H9 (cell line): ENCODE results near the gene SELENOI. TPM values are rescaled to one million over a fixed set of nuclear protein-coding genes. Genes with fewer than 3 reads are reported as not detected.

Experiments used
- DNase-seq: peaks from one replicate; pipeline ENCODE4 v3.0.0-alpha.2; 2017
- H2AFZ ChIP-seq: one replicate; pipeline ENCODE4 v1.6.1; 2013; ENCODE audit warnings: mild to moderate bottlenecking, low read length, control low read depth, moderate library complexity
- H2AK5ac ChIP-seq: 2 replicates; pipeline ENCODE4 v1.6.1; 2013; ENCODE audit warnings: low read length, control low read depth, mixed read lengths; ENCODE audit not compliant: insufficient read length
- H2BK120ac ChIP-seq: one replicate; pipeline ENCODE4 v1.6.1; 2013; ENCODE audit warnings: low read depth, mild to moderate bottlenecking, low read length, control low read depth, inconsistent platforms; ENCODE audit not compliant: poor library complexity, severe bottlenecking
- H2BK12ac ChIP-seq: 2 replicates; pipeline ENCODE4 v1.6.1; 2013; ENCODE audit warnings: low read length, control low read depth, mixed read lengths, low read depth; ENCODE audit not compliant: insufficient read length
- H2BK15ac ChIP-seq: 2 replicates; pipeline ENCODE4 v1.6.1; 2013; ENCODE audit warnings: low read depth, low read length, control low read depth
- H2BK20ac ChIP-seq: one replicate; pipeline ENCODE4 v1.6.1; 2013; ENCODE audit warnings: low read depth, mild to moderate bottlenecking, low read length, control low read depth, inconsistent platforms; ENCODE audit not compliant: poor library complexity, severe bottlenecking
- H2BK5ac ChIP-seq: 2 replicates; pipeline ENCODE4 v1.6.1; 2013; ENCODE audit warnings: low read length, control low read depth, mixed read lengths; ENCODE audit not compliant: insufficient read length
- H3K14ac ChIP-seq: 2 replicates; pipeline ENCODE4 v1.6.1; 2013; ENCODE audit warnings: low read length, control low read depth; ENCODE audit not compliant: insufficient read depth
- H3K18ac ChIP-seq: 2 replicates; pipeline ENCODE4 v1.6.1; 2013; ENCODE audit warnings: low read depth, mild to moderate bottlenecking, mixed read lengths, low read length, control low read depth; ENCODE audit not compliant: insufficient read length
- H3K23ac ChIP-seq: 2 replicates; pipeline ENCODE4 v1.6.1; 2013; ENCODE audit warnings: low read length, control low read depth, mixed read lengths, low read depth; ENCODE audit not compliant: insufficient read length
- H3K23me2 ChIP-seq: 2 replicates; pipeline ENCODE4 v1.6.1; 2013; ENCODE audit warnings: low read depth, mild to moderate bottlenecking, mixed read lengths, low read length, control low read depth; ENCODE audit not compliant: insufficient read length, poor library complexity, severe bottlenecking
- H3K27ac ChIP-seq: 2 replicates; pipeline ENCODE4 v1.5.1; 2013; ENCODE audit warnings: low read length, control low read depth, mixed read lengths, low read depth; ENCODE audit not compliant: insufficient read length
- H3K27me3 ChIP-seq: 2 replicates; pipeline ENCODE4 v1.6.1; 2013; ENCODE audit warnings: low read length, control low read depth, inconsistent platforms; ENCODE audit not compliant: insufficient read depth
- H3K4ac ChIP-seq: 2 replicates; pipeline ENCODE4 v1.6.1; 2013; ENCODE audit warnings: low read depth, mild to moderate bottlenecking, control low read depth, inconsistent platforms, low read length, moderate library complexity
- H3K4me1 ChIP-seq: 2 replicates; pipeline ENCODE4 v1.6.1; 2013; ENCODE audit warnings: low read length, control low read depth, inconsistent platforms; ENCODE audit not compliant: insufficient read depth
- H3K4me2 ChIP-seq: 2 replicates; pipeline ENCODE4 v1.6.1; 2013; ENCODE audit warnings: low read length, control low read depth, mixed read lengths; ENCODE audit not compliant: insufficient read length, insufficient read depth
- H3K56ac ChIP-seq: 2 replicates; pipeline ENCODE4 v1.6.1; 2013; ENCODE audit warnings: low read depth, mild to moderate bottlenecking, mixed read lengths, low read length, control low read depth; ENCODE audit not compliant: insufficient read length
- H3K79me1 ChIP-seq: 2 replicates; pipeline ENCODE4 v1.6.1; 2013; ENCODE audit warnings: low read depth, mild to moderate bottlenecking, moderate library complexity, low read length, control low read depth, inconsistent platforms; ENCODE audit not compliant: insufficient read depth, poor library complexity, severe bottlenecking
- H3K79me2 ChIP-seq: 2 replicates; pipeline ENCODE4 v1.6.1; 2013; ENCODE audit warnings: low read length, control low read depth, inconsistent platforms; ENCODE audit not compliant: insufficient read depth
- H3K9ac ChIP-seq: 2 replicates; pipeline ENCODE4 v1.6.1; 2013; ENCODE audit warnings: low read length, control low read depth, mixed read lengths; ENCODE audit not compliant: insufficient read length; ENCODE audit errors: extremely low read depth
- H3K9me3 ChIP-seq: one replicate; pipeline ENCODE4 v1.6.1; 2013; ENCODE audit warnings: low read depth, low read length, inconsistent platforms; ENCODE audit not compliant: control insufficient read depth
- H3T11ph ChIP-seq: one replicate; pipeline ENCODE4 v1.6.1; 2013; ENCODE audit warnings: mild to moderate bottlenecking, low read length, control low read depth, inconsistent platforms
- H4K20me1 ChIP-seq: one replicate; pipeline ENCODE4 v1.6.1; 2013; ENCODE audit not compliant: control insufficient read depth, insufficient read length, insufficient read depth
- H4K5ac ChIP-seq: 2 replicates; pipeline ENCODE4 v1.6.1; 2013; ENCODE audit warnings: low read depth, mild to moderate bottlenecking, mixed read lengths, low read length, control low read depth; ENCODE audit not compliant: insufficient read length
- H4K8ac ChIP-seq: replicated peaks from 2 replicates; pipeline ENCODE4 v1.6.1; 2013; ENCODE audit warnings: low read length, control low read depth, mixed read lengths, low read depth; ENCODE audit not compliant: insufficient read length
- H4K91ac ChIP-seq: 2 replicates; pipeline ENCODE4 v1.6.1; 2013; ENCODE audit warnings: low read depth, mild to moderate bottlenecking, moderate library complexity, mixed read lengths, low read length, control low read depth; ENCODE audit not compliant: insufficient read length
- H3K27ac Mint-ChIP-seq, 3 experiments: 2 replicates in 2 of 3; 3 replicates in 1 of 3; pipeline ENCODE4 v1.8.0; 2020 to 2021; ENCODE audit warnings: mixed read lengths in 3 of 3, mild to moderate bottlenecking in 1 of 3, moderate library complexity in 1 of 3
- H3K27me3 Mint-ChIP-seq: 2 replicates; pipeline ENCODE4 v1.8.0; 2021; ENCODE audit warnings: low read depth, mild to moderate bottlenecking, moderate library complexity, mixed read lengths
- H3K36me3 Mint-ChIP-seq, 3 experiments: 2 replicates in 2 of 3; 3 replicates in 1 of 3; pipeline ENCODE4 v1.8.0; 2020 to 2021; ENCODE audit warnings: low read depth in 3 of 3, mixed read lengths in 3 of 3; ENCODE audit not compliant: insufficient read depth in 1 of 3
- H3K4me1 Mint-ChIP-seq, 2 experiments: 2 replicates each; pipeline ENCODE4 v1.8.0; 2020; ENCODE audit warnings: mixed read lengths in 2 of 2
- H3K4me3 Mint-ChIP-seq, 2 experiments: 2 replicates in 1 of 2; 3 replicates in 1 of 2; pipeline ENCODE4 v1.8.0; 2020 to 2021; ENCODE audit warnings: mild to moderate bottlenecking in 2 of 2, mixed read lengths in 2 of 2, moderate library complexity in 1 of 2
- H3K9me3 Mint-ChIP-seq, 2 experiments: 2 replicates in 1 of 2; 3 replicates in 1 of 2; pipeline ENCODE4 v1.8.0; 2020; ENCODE audit warnings: mild to moderate bottlenecking in 2 of 2, mixed read lengths in 2 of 2, moderate library complexity in 1 of 2
- WGBS: extraction: QIAGEN DNeasy Blood & Tissue Kit; methylation state at CpG from one replicate; pipeline ENCODE4 v1.1.7; 2013; ENCODE audit warnings: missing lambda C conversion rate, low lambda C conversion rate, mixed read lengths; ENCODE audit not compliant: insufficient read length; ENCODE audit errors: extremely low coverage; 5-methylcytosine and 5-hydroxymethylcytosine counted together
- total RNA-seq: library from RNA; stranded (reverse); gene quantifications from 2 replicates; pipeline ENCODE4 v1.2.1, GENCODE V29; 2021
- TF ChIP-seq, protein P1 (sequence below): fragments of 200-600 bp; sonication (generic); conservative IDR thresholded peaks from 3 replicates; pipeline ENCODE4 v1.8.0; 2021; ENCODE audit warnings: antibody characterized with exemption, mild to moderate bottlenecking

Gene SELENOI
- total RNA-seq, 1 experiment from 2014 or later = 41.9 TPM

DNA sequence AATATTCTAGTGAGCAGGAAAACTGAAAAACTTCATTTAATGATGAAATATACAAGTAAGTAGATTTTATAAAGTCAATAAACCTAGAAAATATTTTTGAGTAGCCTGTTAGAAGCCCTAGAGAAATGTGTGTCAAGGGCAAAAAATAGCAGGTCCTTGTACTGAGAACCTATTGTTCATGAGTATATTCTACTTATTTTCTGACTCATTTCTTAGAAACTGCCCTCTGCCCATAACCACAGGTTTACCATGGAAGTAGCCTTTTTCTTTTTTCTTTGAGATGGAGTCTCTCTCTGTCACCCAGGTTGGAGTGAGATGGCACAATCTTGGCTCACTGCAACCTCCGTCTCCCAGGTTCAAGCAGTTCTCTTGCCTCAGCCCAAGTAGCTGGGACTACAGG, 19.4 kb upstream of the SELENOI start:
- Histone ChIP-seq H3K4ac (no peak overlapping the region), H3K56ac (no peak overlapping the region), H4K20me1 (no peaks in the 10 kb centered on the region), H3K79me2 (no peaks in the 10 kb centered on the region), H2BK15ac (no peak overlapping the region), H3K27ac (no peak overlapping the region), H3K4me2 (no peak overlapping the region), H3K23me2 (no peaks in the 10 kb centered on the region), H4K8ac (no peak overlapping the region), H3K4me1 (no peaks in the 10 kb centered on the region), H2BK20ac (no peak overlapping the region), H3K27me3 (no peaks in the 10 kb centered on the region), H3K23ac (no peak overlapping the region), H2BK5ac (no peak overlapping the region), H3K9ac (no peak overlapping the region), H3K14ac (no peak overlapping the region), H2AK5ac (no peak overlapping the region), H2AFZ (no peak overlapping the region), H3T11ph (no peak overlapping the region), H4K5ac (no peak overlapping the region), H3K9me3 (no peaks in the 10 kb centered on the region), H3K79me1 (no peaks in the 10 kb centered on the region), H2BK120ac (no peak overlapping the region), H2BK12ac (no peak overlapping the region), H3K18ac (no peak overlapping the region), H4K91ac (no peak overlapping the region)
- Mint-ChIP-seq H3K36me3 (no peaks in the 10 kb centered on the region), H3K27ac (no peak overlapping the region), H3K4me3 (no peak overlapping the region), H3K27me3 (no peaks in the 10 kb centered on the region; the same call in 1 of the 2 replicates), H3K4me1 (peaks cover 3 to 8% of the 10 kb centered on the region in 2 experiments), H3K9me3 (no peaks in the 10 kb centered on the region)
- DNase-seq = no peak
- WGBS = no CpG with 5 or more reads among the region's 1 CpG
- TF ChIP-seq, protein P1, sequence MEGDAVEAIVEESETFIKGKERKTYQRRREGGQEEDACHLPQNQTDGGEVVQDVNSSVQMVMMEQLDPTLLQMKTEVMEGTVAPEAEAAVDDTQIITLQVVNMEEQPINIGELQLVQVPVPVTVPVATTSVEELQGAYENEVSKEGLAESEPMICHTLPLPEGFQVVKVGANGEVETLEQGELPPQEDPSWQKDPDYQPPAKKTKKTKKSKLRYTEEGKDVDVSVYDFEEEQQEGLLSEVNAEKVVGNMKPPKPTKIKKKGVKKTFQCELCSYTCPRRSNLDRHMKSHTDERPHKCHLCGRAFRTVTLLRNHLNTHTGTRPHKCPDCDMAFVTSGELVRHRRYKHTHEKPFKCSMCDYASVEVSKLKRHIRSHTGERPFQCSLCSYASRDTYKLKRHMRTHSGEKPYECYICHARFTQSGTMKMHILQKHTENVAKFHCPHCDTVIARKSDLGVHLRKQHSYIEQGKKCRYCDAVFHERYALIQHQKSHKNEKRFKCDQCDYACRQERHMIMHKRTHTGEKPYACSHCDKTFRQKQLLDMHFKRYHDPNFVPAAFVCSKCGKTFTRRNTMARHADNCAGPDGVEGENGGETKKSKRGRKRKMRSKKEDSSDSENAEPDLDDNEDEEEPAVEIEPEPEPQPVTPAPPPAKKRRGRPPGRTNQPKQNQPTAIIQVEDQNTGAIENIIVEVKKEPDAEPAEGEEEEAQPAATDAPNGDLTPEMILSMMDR = no peak
